PC-9 (cell line): ENCODE results near the gene TCP11L1. TPM values are rescaled to one million over a fixed set of nuclear protein-coding genes. Genes with fewer than 3 reads are reported as not detected.
A peak's percentile ranks its signal among the peaks of the same experiment; 100 is the strongest.

Experiments
- BruUV-seq: library from RNA; stranded (reverse); fragments of 400-500 nt; replicated peaks from 2 replicates; lab custom pipeline; 2021; lab: Mats Ljungman, UMichigan
- CTCF ChIA-PET: fragments of 300-600 bp; sonication (Branson Sonifier 250); formaldehyde crosslinking; loops from one replicate; lab custom pipeline; 2022; ENCODE audit warnings: antibody characterized with exemption; lab: Charles Lee
- POLR2A ChIA-PET: fragments of 300-600 bp; sonication (Branson Sonifier 250); formaldehyde crosslinking; loops from one replicate; lab custom pipeline; 2022; ENCODE audit warnings: antibody characterized with exemption; ENCODE audit not compliant: unreplicated experiment; lab: Charles Lee
- DNase-seq, 2 experiments: peaks; one replicate each; pipeline versions ENCODE4 v3.0.0 to v3.0.0-alpha.2; 2015 to 2022; ENCODE audit warnings: mixed read lengths in 1 of 2
- H2AFZ ChIP-seq: fragments of 200-600 bp; sonication (generic); 2 replicates; pipeline ENCODE4 v1.8.1; 2017; ENCODE audit warnings: antibody characterized with exemption
- H3F3A ChIP-seq: fragments of 200-600 bp; sonication (generic); 2 replicates; pipeline ENCODE4 v1.8.1; 2017; ENCODE audit warnings: antibody characterized with exemption, mild to moderate bottlenecking, low read depth; ENCODE audit not compliant: insufficient read depth
- H3K27ac ChIP-seq: fragments of 200-600 bp; sonication (generic); 2 replicates; pipeline ENCODE4 v1.6.1; 2016; ENCODE audit warnings: mixed run types
- H3K27me3 ChIP-seq: fragments of 200-600 bp; sonication (generic); 2 replicates; pipeline ENCODE4 v1.6.1; 2016; ENCODE audit warnings: low read depth, mixed run types; ENCODE audit not compliant: insufficient read depth
- H3K36me3 ChIP-seq: fragments of 200-600 bp; sonication (generic); 2 replicates; pipeline ENCODE4 v1.6.1; 2016; ENCODE audit warnings: low read depth, mixed run types
- H3K4me1 ChIP-seq: fragments of 200-600 bp; sonication (generic); replicated peaks from 2 replicates; pipeline ENCODE4 v1.6.1; 2016; ENCODE audit warnings: mixed run types; ENCODE audit not compliant: insufficient read depth
- H3K4me2 ChIP-seq: fragments of 200-600 bp; sonication (generic); 2 replicates; pipeline ENCODE4 v1.6.1; 2017; ENCODE audit warnings: mixed run types
- H3K4me3 ChIP-seq: fragments of 200-600 bp; sonication (generic); 2 replicates; pipeline ENCODE4 v1.6.1; 2016; ENCODE audit warnings: mixed run types
- H3K79me2 ChIP-seq: fragments of 200-600 bp; sonication (generic); 2 replicates; pipeline ENCODE4 v1.6.1; 2017; ENCODE audit warnings: low read depth, mixed run types
- H3K9me2 ChIP-seq: fragments of 200-600 bp; sonication (generic); 2 replicates; pipeline ENCODE4 v1.8.1; 2017; ENCODE audit warnings: mild to moderate bottlenecking; ENCODE audit not compliant: insufficient read depth
- H3K9me3 ChIP-seq: fragments of 200-600 bp; sonication (generic); 2 replicates; pipeline ENCODE4 v1.8.1; 2016; ENCODE audit warnings: low read depth; ENCODE audit not compliant: insufficient read depth
- H4K20me1 ChIP-seq: fragments of 200-600 bp; sonication (generic); 2 replicates; pipeline ENCODE4 v1.8.1; 2017; ENCODE audit not compliant: insufficient read depth
- CTCF ChIP-seq: fragments of 200-600 bp; sonication (generic); conservative IDR thresholded peaks from 2 replicates; pipeline ENCODE4 v1.6.1; 2017; ENCODE audit warnings: mixed run types, antibody characterized with exemption, mild to moderate bottlenecking, moderate library complexity
- EZH2 ChIP-seq: fragments of 200-600 bp; sonication (generic); IDR thresholded peaks from 2 replicates; pipeline ENCODE4 v1.8.0; 2017; ENCODE audit warnings: antibody characterized with exemption, low read depth
- intact Hi-C: fragments of 100-400 bp; cut with micrococcal nuclease; formaldehyde crosslinking; loops from one replicate; pipeline ENCODE4 v1.10.0; 2022; ENCODE audit not compliant: unreplicated experiment
- total RNA-seq: library from RNA; stranded (reverse); gene quantifications from 2 replicates; pipeline ENCODE4 v1.2.3, GENCODE V29; 2021

TCP11L1 gene
- total RNA-seq, 1 experiment from 2014 or later: 8.1 TPM

GRCh38 chr11:33055375-33055774 lies 16.0 kb downstream of the TCP11L1 start:
- Histone ChIP-seq H2AFZ (no peak overlapping the region), H3F3A (no peaks in the 10 kb centered on the region), H3K9me3 (no peaks in the 10 kb centered on the region), H4K20me1 (no peaks in the 10 kb centered on the region), H3K27ac (no peak overlapping the region), H3K4me1 (no peaks in the 10 kb centered on the region), H3K27me3 (no peaks in the 10 kb centered on the region), H3K4me2 (no peak overlapping the region), H3K4me3 (no peak overlapping the region), H3K79me2 (no peaks in the 10 kb centered on the region), H3K36me3 (no peaks in the 10 kb centered on the region), H3K9me2 (0 out of 2 replicates have a peak, but pooled peaks cover 3% of the 10 kb centered on the region)
- CTCF ChIA-PET: no interaction called here
- intact Hi-C loops: no loop called here
- DNase-seq: no peak
- POLR2A ChIA-PET: no interaction called here
- no TSS peak for BruUV-seq
- TF ChIP-seq EZH2 (no peak), CTCF (no peak)

- Histone ChIP-seq H3K4me2 (no peak overlapping the region), H3K27ac (no peak overlapping the region), H3K27me3 (no peaks in the 10 kb centered on the region), H3K9me2 (0 out of 2 replicates have a peak, but pooled peaks cover 3% of the 10 kb centered on the region), H3F3A (no peaks in the 10 kb centered on the region), H3K79me2 (no peaks in the 10 kb centered on the region), H3K9me3 (no peaks in the 10 kb centered on the region), H3K4me3 (no peak overlapping the region), H3K36me3 (no peaks in the 10 kb centered on the region), H2AFZ (no peak overlapping the region), H3K4me1 (no peaks in the 10 kb centered on the region), H4K20me1 (no peaks in the 10 kb centered on the region)
- POLR2A ChIA-PET: interaction anchor here (0.7 kb wide), 1 partner anchor 17 kb away, joined by 13 read pairs; no protein-coding TSS in a partner anchor
- intact Hi-C loops: no loop called here
- CTCF ChIA-PET: interaction anchor here (0.6 kb wide), 1 partner anchor 191 kb away, joined by 3 read pairs; no protein-coding TSS in a partner anchor
- peak in 1 of 2 experiments; percentile 45 for DNase-seq
- no TSS peak for BruUV-seq
- no peak for TF ChIP-seq EZH2
- TF ChIP-seq CTCF: no peak
Observed at GRCh38 chr11:33057284-33057683, 17.9 kb downstream of the TCP11L1 start.

GRCh38 chr11:33059331-33060007 lies 20.1 kb downstream of the TCP11L1 start:
- Histone ChIP-seq H3K9me2 (0 out of 2 replicates have a peak, but pooled peaks cover 3% of the 10 kb centered on the region), H3K4me1 (no peaks in the 10 kb centered on the region), H3K9me3 (no peaks in the 10 kb centered on the region), H3K4me3 (no peak overlapping the region), H3K79me2 (no peaks in the 10 kb centered on the region), H4K20me1 (no peaks in the 10 kb centered on the region), H3K4me2 (no peak overlapping the region), H3K36me3 (no peaks in the 10 kb centered on the region), H3K27ac (no peak overlapping the region), H3K27me3 (no peaks in the 10 kb centered on the region), H2AFZ (no peak overlapping the region), H3F3A (no peaks in the 10 kb centered on the region)
- POLR2A ChIA-PET: no interaction called here
- no TSS peak for BruUV-seq
- DNase-seq: no peak
- TF ChIP-seq CTCF (no peak), EZH2 (no peak)
- CTCF ChIA-PET: no interaction called here
- intact Hi-C loops: loop anchor here (10.0 kb wide), 1 partner anchor 165 kb away; the partner anchor contains the start of gene QSER1
